Thymus (tissue), 11 donors: Measurements from ENCODE around the gene SLC39A3. TPM values are rescaled to one million over a fixed set of nuclear protein-coding genes. Genes with fewer than 3 reads are reported as not detected.
"Not testable (repeated sequence)": the region's sequence is repeated elsewhere in the genome, so short reads cannot be mapped to it uniquely, and the experiment has no call there.

Experiments used
- DNase-seq, 9 donors: peaks; one replicate each; pipeline ENCODE4 v3.0.0-alpha.2; 2013; ENCODE audit warnings: low spot score in 9 of 9, low read depth in 6 of 9, missing footprints in 1 of 9
- H3K27ac ChIP-seq, 2 donors: one replicate each; pipeline ENCODE4 v1.5.1; 2013; ENCODE audit warnings: control low read depth in 1 of 2, low read depth in 1 of 2, low read length in 1 of 2, mild to moderate bottlenecking in 1 of 2, moderate library complexity in 1 of 2
- H3K27me3 ChIP-seq, 2 donors: one replicate each; pipeline ENCODE4 v1.5.1; 2013; ENCODE audit warnings: low read length in 1 of 2; ENCODE audit not compliant: control insufficient read depth in 2 of 2, insufficient read depth in 1 of 2
- H3K36me3 ChIP-seq, 2 donors: one replicate each; pipeline ENCODE4 v1.5.1; 2013; ENCODE audit warnings: low read length in 1 of 2, mild to moderate bottlenecking in 1 of 2, moderate library complexity in 1 of 2; ENCODE audit not compliant: control insufficient read depth in 2 of 2, insufficient read depth in 2 of 2
- H3K4me1 ChIP-seq, 2 donors: one replicate each; pipeline ENCODE4 v1.5.1; 2013; ENCODE audit warnings: low read length in 2 of 2; ENCODE audit not compliant: control insufficient read depth in 2 of 2, insufficient read depth in 2 of 2
- H3K4me3 ChIP-seq, 2 donors: one replicate each; pipeline ENCODE4 v1.5.1; 2013; ENCODE audit warnings: low read length in 2 of 2, control low read depth in 1 of 2, mild to moderate bottlenecking in 1 of 2
- H3K9me3 ChIP-seq, 2 donors: one replicate each; pipeline ENCODE4 v1.5.1; 2013; ENCODE audit warnings: low read length in 1 of 2, mild to moderate bottlenecking in 1 of 2; ENCODE audit not compliant: control insufficient read depth in 2 of 2, insufficient read depth in 1 of 2
- WGBS: extraction: QIAGEN DNeasy Blood & Tissue Kit; methylation state at CpG from one replicate; pipeline ENCODE4 v1.1.7; 2013; 5-methylcytosine and 5-hydroxymethylcytosine counted together
- polyA plus RNA-seq: library from polyadenylated mRNA; stranded (reverse); fragments of 200-250 nt; gene quantifications from one replicate; pipeline ENCODE4 v1.2.3, GENCODE V29; 2013
- total RNA-seq: library from RNA; stranded (reverse); fragments of 120-200 nt; gene quantifications from one replicate; pipeline ENCODE4 v1.2.4, GENCODE V29; 2013
- donor health status: healthy.

SLC39A3 gene
- total and polyA plus RNA-seq, 2 donors: 19.2 to 21.2 TPM

DNA sequence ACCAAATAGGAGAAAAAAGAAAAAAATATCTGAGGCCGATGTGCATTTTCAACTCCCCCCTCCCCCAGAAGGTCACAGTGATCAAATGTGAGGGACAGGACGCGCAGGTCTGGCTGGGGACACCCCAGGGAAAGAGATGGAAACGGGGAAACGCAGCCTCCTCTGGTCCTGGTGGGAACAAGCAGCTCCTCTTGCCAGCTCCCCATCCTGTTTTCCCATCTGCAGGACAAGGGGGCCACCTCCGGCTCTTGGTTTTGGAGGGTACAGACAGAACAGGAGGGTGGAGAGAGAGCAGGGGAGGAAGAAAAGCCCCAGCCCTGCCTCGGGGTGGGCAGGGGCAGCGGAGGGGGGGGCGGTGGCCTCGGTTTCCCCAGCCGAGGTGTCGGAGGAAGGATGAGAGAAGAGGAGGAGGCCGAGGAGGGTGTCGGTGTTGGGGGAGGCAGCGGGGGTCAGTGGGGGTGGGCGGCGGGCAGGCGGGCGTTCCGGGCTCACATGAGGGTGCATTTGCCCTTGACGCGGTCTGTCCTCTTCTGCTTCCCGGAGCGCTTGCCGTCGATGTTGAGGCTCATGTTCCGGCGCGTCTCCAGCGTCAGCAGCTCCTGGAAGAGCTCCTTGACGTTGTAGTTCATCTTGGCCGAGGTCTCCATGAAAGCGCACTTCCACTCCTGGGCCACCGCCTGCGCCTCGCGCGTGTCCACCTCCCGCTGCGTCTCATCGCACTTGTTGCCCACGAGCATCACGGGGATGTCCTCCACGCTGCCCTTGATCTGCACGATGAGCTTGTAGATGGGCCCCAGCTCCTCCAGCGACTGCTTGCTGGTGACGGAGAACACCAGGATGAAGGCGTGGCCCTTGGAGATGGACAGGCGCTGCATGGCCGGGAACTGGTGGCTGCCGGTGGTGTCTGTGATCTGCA, 22.8 kb downstream of the SLC39A3 start:
- no peak overlapping the region for H3K4me3 ChIP-seq
- DNase-seq: no peak
- 95% methylated on average over 51 of the region's 51 CpGs for WGBS
- H3K9me3 ChIP-seq: peaks cover 2 to 12% of the 10 kb centered on the region in 2 donors
- H3K27me3 ChIP-seq: peaks cover 29 to 44% of the 10 kb centered on the region in 2 donors
- H3K36me3 ChIP-seq: no peaks in the 10 kb centered on the region
- H3K27ac ChIP-seq: no peak overlapping the region
- H3K4me1 ChIP-seq: peaks cover 0 to 6% of the 10 kb centered on the region in 2 donors

DNA sequence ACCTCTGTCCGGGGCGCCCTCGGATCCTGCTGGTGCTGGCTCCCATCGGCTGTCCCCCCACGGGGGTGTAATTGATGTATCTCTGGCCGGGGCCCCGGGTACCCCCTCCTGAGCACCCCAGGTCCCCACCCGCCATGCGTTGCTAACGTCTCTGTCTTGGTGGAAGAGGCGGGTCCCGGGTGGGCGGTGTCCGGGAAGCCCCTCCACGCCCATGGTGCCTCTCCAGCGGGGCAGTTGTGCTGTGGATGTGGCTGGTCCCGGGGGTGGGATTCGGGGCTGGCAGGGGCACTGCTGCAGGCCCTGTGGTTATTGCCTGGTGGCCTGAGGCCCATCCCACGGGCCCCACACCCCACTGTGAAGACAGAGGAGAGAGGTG, 23.6 kb downstream of the SLC39A3 start:
- Histone ChIP-seq H3K27me3 (peaks cover 22 to 40% of the 10 kb centered on the region in 2 donors), H3K27ac (no peak overlapping the region), H3K36me3 (no peaks in the 10 kb centered on the region), H3K9me3 (peaks cover 2 to 12% of the 10 kb centered on the region in 2 donors), H3K4me3 (no peak overlapping the region), H3K4me1 (peaks cover 0 to 6% of the 10 kb centered on the region in 2 donors)
- 94% methylated on average over 19 of the region's 19 CpGs for WGBS
- no peak for DNase-seq

DNA sequence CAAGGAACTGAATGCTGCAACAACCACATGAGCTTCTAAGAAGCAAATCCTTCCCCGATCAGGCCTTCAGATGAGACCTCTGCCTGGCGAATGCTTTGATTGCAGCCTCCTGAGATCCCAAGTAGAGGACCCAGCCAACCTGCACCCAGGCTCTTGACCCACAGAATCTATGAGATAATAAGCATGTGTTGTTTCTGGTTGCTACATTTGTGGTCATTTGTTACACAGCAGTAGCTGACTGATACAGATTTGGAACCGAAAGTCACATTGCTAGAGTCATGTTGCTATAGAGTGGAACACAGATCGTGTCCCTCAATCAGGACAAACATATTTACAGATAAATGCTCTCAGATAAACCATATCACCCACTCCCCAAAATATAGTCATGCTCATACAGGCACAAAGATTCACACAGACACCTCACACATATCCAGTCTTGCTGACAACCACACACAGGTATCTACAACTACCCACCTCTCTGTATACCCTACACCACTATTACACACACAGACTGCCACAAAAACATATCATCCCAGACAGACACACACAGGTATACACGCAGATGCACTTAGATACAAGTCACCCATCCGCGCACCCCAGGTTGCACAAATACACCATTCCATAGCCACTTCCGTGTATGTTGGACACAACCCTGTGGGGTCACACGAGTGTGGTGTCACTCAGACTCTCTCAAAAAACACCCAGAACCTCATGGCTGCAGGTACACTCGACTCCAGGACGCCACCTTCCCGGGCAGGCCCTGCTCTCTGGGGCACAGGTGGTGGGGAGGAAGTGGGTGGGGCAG, 24.1 kb downstream of the SLC39A3 start:
- H3K27ac ChIP-seq: no peak overlapping the region
- peaks cover 16 to 41% of the 10 kb centered on the region in 2 donors for H3K27me3 ChIP-seq
- 96% methylated on average over 12 of the region's 12 CpGs for WGBS
- H3K4me3 ChIP-seq: no peak overlapping the region
- H3K9me3 ChIP-seq: peaks cover 2 to 12% of the 10 kb centered on the region in 2 donors
- DNase-seq: no peak
- H3K36me3 ChIP-seq: no peaks in the 10 kb centered on the region
- H3K4me1 ChIP-seq: peaks cover 0 to 7% of the 10 kb centered on the region in 2 donors

GRCh38 chr19:2714531-2715269, 25.1 kb downstream of the SLC39A3 start:
- H3K4me3 ChIP-seq: no peak overlapping the region
- H3K27ac ChIP-seq: no peak overlapping the region
- no peaks in the 10 kb centered on the region for H3K36me3 ChIP-seq
- peaks cover 9 to 31% of the 10 kb centered on the region in 2 donors for H3K27me3 ChIP-seq
- peaks cover 0 to 5% of the 10 kb centered on the region in 2 donors for H3K4me1 ChIP-seq
- peaks cover 2 to 12% of the 10 kb centered on the region in 2 donors for H3K9me3 ChIP-seq
- no peak for DNase-seq
- WGBS: 91% methylated on average over 16 of the region's 16 CpGs

GRCh38 chr19:2714102-2714501, 25.7 kb downstream of the SLC39A3 start:
- not testable (repeated sequence) for H3K36me3 ChIP-seq, H3K27ac ChIP-seq, DNase-seq, H3K4me1 ChIP-seq, H3K4me3 ChIP-seq
- H3K9me3 ChIP-seq: peaks cover 2 to 12% of the 10 kb centered on the region in 2 donors
- H3K27me3 ChIP-seq: peaks cover 3 to 25% of the 10 kb centered on the region in 2 donors
- 68% methylated on average over 1 of the region's 1 CpG for WGBS

GRCh38 chr19:2713170-2713569, 26.6 kb downstream of the SLC39A3 start:
- Histone ChIP-seq H3K9me3 (peaks cover 2 to 12% of the 10 kb centered on the region in 2 donors), H3K27me3 (peaks cover 0 to 16% of the 10 kb centered on the region in 2 donors)
- not testable (repeated sequence) for H3K4me1 ChIP-seq, H3K36me3 ChIP-seq, H3K27ac ChIP-seq, H3K4me3 ChIP-seq, DNase-seq
- WGBS: 83% methylated on average over 3 of the region's 3 CpGs

- Histone ChIP-seq H3K27me3 (peaks cover 0 to 5% of the 10 kb centered on the region in 2 donors), H3K36me3 (no peaks in the 10 kb centered on the region), H3K4me3 (no peak overlapping the region), H3K27ac (no peak overlapping the region), H3K9me3 (peaks cover 2 to 12% of the 10 kb centered on the region in 2 donors), H3K4me1 (peaks cover 0 to 5% of the 10 kb centered on the region in 2 donors)
- WGBS: 96% methylated on average over 5 of the region's 5 CpGs
- DNase-seq: no peak
Measured at GRCh38 chr19:2711875-2712205, 28.0 kb downstream of the SLC39A3 start.

DNA sequence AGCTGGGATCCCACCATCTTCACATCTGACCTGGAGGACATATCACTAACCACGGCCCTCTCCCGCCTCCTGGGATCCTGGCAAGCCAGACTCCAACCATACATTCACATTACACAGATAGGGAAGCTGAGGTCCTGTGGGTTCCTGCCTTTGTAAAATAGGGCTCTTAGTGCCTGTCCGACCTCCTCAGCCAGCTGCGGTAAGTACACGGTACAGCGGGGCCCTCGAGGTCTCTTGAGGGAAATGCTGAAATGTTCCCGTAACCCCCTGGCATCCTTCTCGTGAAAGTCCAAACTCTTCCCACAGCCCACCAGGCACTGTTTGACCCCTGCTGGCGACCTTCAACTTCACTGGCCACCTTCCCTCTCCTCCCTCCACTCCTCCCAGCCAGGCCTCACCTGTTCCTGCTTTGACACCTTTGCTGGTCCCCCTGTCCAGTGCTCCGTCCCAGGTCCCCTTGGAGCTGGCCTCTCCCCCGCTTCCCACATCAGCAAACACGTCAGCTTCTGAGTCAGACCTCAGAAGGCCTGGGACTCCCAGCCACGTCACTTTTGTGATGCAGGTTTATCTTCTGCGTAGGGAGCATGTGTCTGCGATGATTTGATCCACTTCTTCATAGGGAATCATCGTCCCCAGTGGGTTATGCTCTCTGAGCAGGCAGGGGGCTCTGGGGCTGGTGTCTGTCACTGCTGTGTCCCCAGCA, 28.5 kb downstream of the SLC39A3 start:
- Histone ChIP-seq H3K27ac (no peak overlapping the region), H3K4me1 (peaks cover 0 to 5% of the 10 kb centered on the region in 2 donors), H3K9me3 (peaks cover 2 to 12% of the 10 kb centered on the region in 2 donors), H3K36me3 (no peaks in the 10 kb centered on the region), H3K27me3 (peaks cover 0 to 5% of the 10 kb centered on the region in 2 donors), H3K4me3 (no peak overlapping the region)
- DNase-seq: no peak
- WGBS: 85% methylated on average over 17 of the region's 17 CpGs
